ENCODE results near the gene KIFAP3. TPM values are rescaled to one million over a fixed set of nuclear protein-coding genes. Genes with fewer than 3 reads are reported as not detected.

KIFAP3 gene
- total and polyA plus RNA-seq, 2 of the 8 experiments (the other 6 are each of a cell fraction or from before 2014, with no cell fraction given): 1.3 to 3.2 TPM

GRCh38 chr1:169906938-169907337, 167.6 kb downstream of the KIFAP3 start (continued):
- TF ChIP-seq CHD7 (IDR thresholded peaks at IDR 0.05; ENCODE audit: insufficient replicate concordance, low read length): no peak
- no peak for TF ChIP-seq CHD1 (IDR thresholded peaks at IDR 0.05; ENCODE audit: low read depth, low read length)
- no peak for TF ChIP-seq CREB1 (IDR thresholded peaks at IDR 0.05)
- no peak for TF ChIP-seq E2F6 (IDR thresholded peaks at IDR 0.05)
- TF ChIP-seq RFX5 (IDR thresholded peaks at IDR 0.05; ENCODE audit: borderline replicate concordance, low read depth, low read length): no peak
- TF ChIP-seq HDAC6 (IDR thresholded peaks at IDR 0.05; ENCODE audit: low read depth, low read length): no peak
- no peak for TF ChIP-seq EZH2 (IDR thresholded peaks at IDR 0.05; ENCODE audit: low read depth, low read length, severe bottlenecking)

Measured in H1 (cell line).